HG02981 (cell line): ENCODE results near the gene NOTUM.

Experiments used
- ATAC-seq: cut with Tn5 transposase; IDR thresholded peaks from one replicate; pipeline ENCODE4 v1.9.1; 2021; ENCODE audit warnings: mild to moderate bottlenecking, moderate library complexity; ENCODE audit not compliant: unreplicated experiment

Gene NOTUM

GRCh38 chr17:81926451-81927151 lies 34.4 kb downstream of the NOTUM start:
- ATAC-seq: peak; percentile 5

DNA sequence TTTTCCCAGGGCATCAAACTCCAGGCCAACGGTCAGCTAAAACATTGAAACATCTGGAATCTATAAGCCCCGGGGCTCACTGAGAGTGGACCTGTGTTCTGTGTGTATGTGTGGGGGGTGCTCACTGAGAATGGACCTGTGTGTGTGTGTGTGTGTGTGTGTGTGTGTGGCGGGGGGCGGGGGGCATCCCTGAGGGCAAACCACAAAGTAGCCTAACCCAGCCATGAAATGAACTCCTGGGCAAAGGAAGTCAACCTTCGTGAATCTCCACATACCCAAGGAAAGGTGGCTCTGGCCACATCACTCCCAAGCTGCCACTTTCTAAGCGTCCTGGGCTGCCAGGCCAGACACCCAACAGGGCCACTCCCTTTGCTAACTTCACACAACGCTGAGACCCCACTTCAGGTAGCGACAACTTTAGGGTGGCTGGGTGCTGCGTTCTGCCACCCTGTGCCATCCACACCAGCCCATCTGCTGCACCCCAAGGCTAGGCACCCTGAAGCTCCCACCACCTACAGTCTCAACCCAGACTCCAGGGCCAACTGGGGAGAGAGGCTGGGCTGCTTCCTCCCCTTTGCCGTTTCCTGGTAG lies 35.0 kb downstream of the NOTUM start:
- no peak for ATAC-seq

GRCh38 chr17:81924557-81925532 lies 36.1 kb downstream of the NOTUM start:
- ATAC-seq: no peak

GRCh38 chr17:81923302-81924260 lies 37.4 kb downstream of the NOTUM start:
- ATAC-seq: no peak

DNA sequence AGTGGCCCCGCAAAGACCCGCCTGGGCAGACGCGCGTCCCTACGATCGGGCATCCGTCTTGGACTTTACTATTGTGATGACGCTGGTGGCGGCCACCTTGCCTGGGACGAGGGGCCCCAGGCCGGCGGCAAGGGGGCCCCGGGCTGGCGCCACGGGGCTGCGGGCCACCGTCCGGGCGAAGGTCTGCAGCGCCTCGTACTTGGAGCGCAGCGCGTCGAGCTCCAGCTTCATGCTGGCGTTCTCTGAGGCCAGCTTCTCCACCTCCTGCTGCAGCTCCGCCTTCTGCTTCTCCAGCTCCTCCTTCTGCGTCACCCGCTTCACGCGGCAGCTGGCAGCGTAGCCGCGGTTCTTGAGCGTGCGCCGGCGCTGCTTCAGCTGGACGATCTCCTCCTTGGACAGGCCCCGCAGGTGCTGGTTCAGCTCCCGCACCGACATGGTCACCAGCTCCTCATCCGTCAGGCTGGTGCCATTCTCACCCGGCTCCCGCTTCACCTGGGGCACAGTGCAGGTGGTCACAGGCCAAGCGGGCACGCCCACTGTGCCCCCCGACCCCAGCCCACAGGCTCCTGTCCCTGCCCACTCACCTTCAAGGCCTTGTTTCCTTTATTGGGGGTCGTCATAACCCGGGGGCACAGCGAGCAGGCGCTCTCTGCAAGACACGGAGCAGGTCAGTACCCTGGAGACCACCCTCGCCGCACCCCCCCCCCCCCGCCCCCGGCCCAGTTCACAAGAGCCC lies 38.3 kb downstream of the NOTUM start:
- ATAC-seq: no peak

DNA sequence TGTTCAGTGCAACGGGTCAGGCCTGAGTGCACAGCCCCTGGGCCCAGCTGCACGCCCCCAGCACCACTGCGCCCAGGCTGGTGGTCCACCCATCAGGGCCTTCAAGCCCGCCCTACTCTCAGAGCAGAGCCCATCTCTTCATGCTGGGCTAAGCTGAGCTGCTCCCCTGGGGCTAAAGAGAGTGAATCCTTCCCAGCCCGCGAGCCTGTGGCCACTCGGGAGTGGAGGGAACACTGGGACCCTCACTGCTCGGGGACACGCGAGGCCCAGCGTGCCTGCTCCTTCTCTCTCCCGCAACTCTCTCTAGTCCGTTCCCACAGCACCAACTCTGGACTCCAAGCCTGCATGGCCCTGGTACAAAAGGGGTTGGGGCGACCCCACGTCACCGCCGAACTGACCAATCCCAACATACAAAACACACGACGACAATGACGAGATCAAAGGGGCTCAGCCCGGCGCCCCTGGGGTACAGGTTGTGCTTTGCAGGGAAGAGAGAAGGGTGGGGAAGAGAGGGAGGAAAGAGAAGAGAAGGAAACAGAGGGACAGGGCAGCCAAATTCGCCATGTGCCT lies 38.9 kb downstream of the NOTUM start:
- ATAC-seq: no peak

GRCh38 chr17:81921537-81921862 lies 39.5 kb downstream of the NOTUM start:
- no peak for ATAC-seq

DNA sequence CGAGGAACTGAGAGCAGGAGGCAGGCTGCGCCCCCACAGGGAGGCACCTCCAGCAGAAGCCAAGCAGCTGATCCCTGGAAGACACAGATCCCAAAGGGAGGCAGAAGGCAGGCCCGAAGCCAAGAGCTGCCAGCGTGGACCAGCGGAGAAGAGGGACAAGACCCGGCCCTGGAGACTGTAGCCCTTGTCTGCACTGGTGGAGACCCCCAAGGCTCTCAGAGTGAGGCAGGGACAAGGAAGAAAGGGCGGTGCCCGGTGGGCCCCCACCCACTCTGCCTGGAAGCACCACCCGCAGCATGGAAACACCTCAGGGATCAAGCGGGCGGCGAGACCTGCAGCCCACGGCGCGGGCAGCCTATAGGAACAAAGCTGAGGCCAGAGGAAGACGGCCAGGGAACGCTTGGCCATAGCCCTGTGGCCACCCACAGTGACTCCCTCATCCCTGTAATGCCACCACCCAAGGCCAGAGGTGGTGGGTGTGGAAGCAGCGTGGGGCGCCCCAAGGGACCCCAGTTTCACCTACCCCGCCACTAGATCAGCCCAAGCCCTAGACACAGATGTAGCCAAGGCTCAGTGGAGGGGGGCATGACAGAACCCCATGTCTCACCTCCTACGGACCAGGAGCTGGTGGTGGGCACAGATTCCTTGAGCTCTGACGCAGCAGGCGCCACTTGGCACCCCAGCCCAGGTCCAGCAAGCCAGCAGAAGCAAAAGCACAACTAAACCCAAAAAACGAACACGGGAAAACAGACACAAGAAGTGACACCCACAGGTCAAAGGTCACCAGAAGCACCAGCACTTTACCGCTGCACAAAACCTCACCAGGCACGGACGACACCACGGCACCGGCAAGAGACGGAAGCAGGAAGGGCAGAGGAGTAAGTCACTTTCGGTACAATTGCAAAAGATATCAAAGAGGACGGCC lies 40.1 kb downstream of the NOTUM start:
- ATAC-seq: no peak

DNA sequence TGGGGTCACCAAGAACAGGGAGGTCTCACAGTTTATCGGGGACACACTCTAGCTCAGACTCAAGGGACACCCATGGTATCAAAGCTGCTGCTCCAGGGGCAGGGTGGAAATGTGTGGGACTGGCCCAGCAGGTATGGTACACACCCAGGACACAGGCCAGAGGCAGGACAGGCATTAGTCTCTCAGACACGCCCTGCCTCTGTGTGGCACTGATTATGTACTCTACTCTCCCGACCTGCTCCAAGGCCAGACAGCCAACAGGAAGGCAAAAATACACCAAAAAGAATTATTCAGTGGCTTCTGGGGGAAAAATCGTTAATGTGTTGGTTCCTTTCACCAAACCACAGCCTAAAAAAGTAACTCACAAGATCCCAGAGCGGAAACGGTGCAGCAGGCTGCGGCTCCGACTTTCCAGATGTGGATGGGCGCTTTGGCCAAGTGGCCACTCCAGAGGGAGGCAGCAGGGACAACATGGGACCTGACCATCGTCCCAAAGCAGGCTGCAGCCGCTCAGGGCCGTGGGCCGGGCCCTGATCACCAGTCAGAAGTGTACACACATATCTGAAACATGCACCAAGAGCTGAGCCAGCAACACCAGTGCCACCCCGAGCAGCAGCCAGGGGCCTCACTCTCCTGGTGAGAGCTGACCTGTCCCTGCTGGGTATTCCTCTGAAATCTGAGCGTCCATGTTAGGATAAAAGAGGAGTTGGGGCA lies 42.0 kb downstream of the NOTUM start:
- no peak for ATAC-seq

- ATAC-seq: peak; percentile 11
These were observed 42.7 kb downstream of the NOTUM start for GRCh38 chr17:81918333-81918669.

DNA sequence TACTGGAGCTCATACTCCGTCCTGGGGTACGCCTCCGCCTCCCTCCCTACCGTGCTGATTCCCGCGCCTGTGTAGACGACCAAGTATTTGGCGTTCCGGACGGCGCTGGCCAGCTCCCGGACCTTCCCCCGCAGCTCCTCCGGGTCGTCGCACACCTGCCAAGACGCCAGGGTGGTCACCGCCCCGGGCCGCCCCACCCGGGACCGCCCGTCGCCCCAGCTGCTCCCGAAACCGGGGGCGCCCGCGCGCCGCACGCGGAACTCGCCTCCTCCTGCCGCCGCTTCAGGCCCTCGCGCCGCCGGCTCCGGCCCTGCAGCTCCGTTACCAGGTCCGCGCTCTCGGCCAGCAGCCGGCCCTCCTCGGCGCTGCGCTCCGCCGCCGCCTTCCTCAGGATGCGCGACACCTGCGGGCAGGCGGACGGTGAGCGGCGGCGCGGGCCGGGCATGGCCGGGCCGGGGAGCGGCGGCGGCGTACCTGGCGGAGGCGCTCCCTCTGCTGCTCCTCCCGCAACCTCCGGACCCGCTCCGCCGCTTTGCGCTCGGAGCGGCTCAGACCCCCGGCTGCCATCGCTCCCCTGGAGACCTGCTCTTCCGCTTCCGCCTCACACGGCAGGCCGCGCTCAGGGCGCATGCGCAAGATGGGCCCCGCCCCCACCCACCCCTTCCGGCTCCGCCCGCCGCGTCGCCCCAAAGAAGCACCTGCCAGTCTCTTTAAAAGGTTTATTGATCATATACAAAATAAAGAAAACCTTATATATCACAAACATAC lies 43.2 kb downstream of the NOTUM start, which contains the start of gene SIRT7:
SIRT7 (minus strand) TSS at position 612 of the 768 bp plus-strand sequence; CDS start at position 567, 45 bp downstream.
- peak; percentile 59 for ATAC-seq

DNA sequence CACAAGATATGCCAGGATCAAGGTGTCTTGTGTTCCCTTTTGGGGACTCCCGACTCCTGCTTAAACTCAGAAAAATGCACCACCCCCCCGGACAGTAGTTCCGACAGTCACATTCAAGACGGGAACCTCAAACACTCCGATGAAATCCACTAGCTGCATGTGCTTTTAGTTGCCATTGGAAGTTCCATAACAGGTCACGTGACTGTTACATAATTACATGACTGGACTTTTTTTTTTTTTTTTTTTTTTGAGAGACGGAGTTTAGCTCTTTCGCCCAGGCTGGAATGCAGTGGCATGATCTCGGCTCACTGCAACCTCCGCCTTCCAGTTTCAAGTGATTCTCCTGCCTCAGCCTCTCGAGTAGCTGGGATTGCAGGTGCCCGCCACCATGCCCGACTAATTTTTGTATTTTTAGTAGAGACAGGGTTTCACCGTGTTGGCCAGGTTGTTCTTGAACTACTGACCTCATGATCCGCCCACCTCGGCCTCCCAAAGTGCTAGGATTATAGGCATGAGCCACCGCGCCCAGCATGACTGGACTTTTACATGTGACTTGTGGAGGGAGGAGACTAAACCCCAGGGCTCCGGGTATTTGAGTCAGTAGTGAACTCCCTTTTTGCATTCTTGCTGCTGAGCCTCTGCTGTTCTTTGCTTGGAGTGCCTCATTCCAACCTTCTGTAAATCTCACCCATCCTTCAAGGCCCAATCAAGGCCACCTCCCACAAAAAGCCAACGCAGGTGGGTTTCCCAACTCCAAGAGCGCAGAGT lies 44.6 kb downstream of the NOTUM start:
- ATAC-seq: no peak

GRCh38 chr17:81915331-81915730 lies 45.7 kb downstream of the NOTUM start:
- ATAC-seq: no peak

GRCh38 chr17:81914103-81914850 lies 46.7 kb downstream of the NOTUM start:
- no peak for ATAC-seq

DNA sequence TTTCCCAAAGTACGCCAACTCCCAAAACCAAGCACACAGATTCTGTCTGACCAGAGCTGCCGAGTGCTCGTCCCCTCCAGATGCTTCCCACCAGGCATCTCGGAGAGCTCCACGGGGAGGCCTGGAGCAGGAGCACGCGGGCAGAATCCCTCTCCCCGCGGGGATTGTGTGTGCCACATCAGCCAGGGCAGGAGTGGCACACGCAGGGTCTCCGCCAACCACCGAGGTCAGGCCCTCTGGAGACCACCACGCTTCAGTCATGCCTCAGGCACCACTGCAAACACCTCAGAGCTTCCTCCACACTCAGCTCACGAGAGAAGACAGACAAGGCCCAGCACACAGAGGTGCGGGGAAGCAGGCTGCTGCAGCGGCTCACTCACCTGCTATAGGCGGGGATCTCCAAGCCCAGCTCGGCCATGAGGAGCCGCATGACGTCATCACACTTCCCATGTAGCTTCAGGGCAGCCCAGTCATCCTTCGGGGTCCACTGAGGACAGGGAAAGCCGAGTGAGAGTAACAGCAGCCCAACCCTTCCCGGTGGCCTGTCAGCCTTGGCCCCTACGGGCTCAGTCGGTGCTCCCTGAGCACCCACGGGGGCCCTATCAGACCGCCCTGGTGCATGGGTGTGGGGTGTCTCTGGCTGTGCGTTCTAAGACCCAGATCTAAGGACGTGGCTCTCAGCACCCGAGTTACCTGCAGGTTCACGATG lies 47.4 kb downstream of the NOTUM start:
- no peak for ATAC-seq
